Motor neuron (in vitro differentiated cells): Measurements from ENCODE around the gene TRMT2A. TPM values are rescaled to one million over a fixed set of nuclear protein-coding genes. Genes with fewer than 3 reads are reported as not detected.
A peak's percentile ranks its signal among the peaks of the same experiment; 100 is the strongest.

Experiments
- ATAC-seq, 8 experiments: fragments of 200-7000 bp; cut with Tn5 transposase; replicated peaks in 6 of 8; 2 replicates each; pipeline ENCODE4 v1.8.0; 2021; ENCODE audit warnings: mild to moderate bottlenecking in 8 of 8, moderate library complexity in 8 of 8
- H3K27ac ChIP-seq, 2 donors: fragments of 250-450 bp; sonication (Bioruptor Pico); 2 replicates each; pipeline ENCODE4 v1.9.0; 2021; ENCODE audit warnings: antibody characterized with exemption in 2 of 2, mild to moderate bottlenecking in 2 of 2, moderate library complexity in 1 of 2
- H3K4me1 ChIP-seq, 2 donors: fragments of 250-450 bp; sonication (Bioruptor Pico); replicated peaks in 1 of 2; 2 replicates each; pipeline ENCODE4 v1.6.1; 2021; ENCODE audit warnings: antibody characterized with exemption in 2 of 2, mild to moderate bottlenecking in 2 of 2, moderate library complexity in 1 of 2
- H3K4me3 ChIP-seq, 5 donors: fragments of 250-450 bp; sonication (Bioruptor Pico); 2 replicates each; pipeline ENCODE4 v1.9.0; 2021; ENCODE audit warnings: antibody characterized with exemption in 5 of 5, mild to moderate bottlenecking in 5 of 5, moderate library complexity in 4 of 5
- whole genome bisulfite sequencing, 10 experiments: fragments of 450-650 bp; shearing (Covaris generic); methylation state at CpG; one replicate each; pipeline ENCODE4 v1.0.0; 2022; 5-methylcytosine and 5-hydroxymethylcytosine counted together
- in situ Hi-C, 9 experiments: fragments of 400-800 bp; cut with MboI; loops; one replicate each; pipeline ENCODE4 v1.15.0; 2021; ENCODE audit warnings: low sequenced_read_pairs in 9 of 9, low pct_unique_long_range_greater_than_20kb in 2 of 9; ENCODE audit not compliant: unreplicated experiment in 9 of 9
- total RNA-seq, 8 experiments: library from RNA; unstranded; fragments of 300-600 nt; gene quantifications; 2 replicates each; pipeline versions ENCODE4 v1.2.3 to v1.2.4, GENCODE V29; 2022

TRMT2A gene
- total RNA-seq, 8 experiments from 2014 or later = 25.7 to 71.2 (median 50.0) TPM

GRCh38 chr22:20111689-20112622 is 5.1 kb downstream of the TRMT2A start:
- Histone ChIP-seq H3K27ac (peak overlapping the region in 1 of 2 donors; percentile 49), H3K4me3 (no peak overlapping the region), H3K4me1 (peaks cover 6 to 7% of the 10 kb centered on the region in 2 donors)
- 92 to 93% methylated on average over 3 to 4 of the region's 7 CpGs; no CpG with 5 or more reads in 8 of the 10 experiments for WGBS, 10 experiments
- in situ Hi-C loops = no loop called here
- ATAC-seq = peak in 2 of 8 experiments; percentile 2 to 5

DNA sequence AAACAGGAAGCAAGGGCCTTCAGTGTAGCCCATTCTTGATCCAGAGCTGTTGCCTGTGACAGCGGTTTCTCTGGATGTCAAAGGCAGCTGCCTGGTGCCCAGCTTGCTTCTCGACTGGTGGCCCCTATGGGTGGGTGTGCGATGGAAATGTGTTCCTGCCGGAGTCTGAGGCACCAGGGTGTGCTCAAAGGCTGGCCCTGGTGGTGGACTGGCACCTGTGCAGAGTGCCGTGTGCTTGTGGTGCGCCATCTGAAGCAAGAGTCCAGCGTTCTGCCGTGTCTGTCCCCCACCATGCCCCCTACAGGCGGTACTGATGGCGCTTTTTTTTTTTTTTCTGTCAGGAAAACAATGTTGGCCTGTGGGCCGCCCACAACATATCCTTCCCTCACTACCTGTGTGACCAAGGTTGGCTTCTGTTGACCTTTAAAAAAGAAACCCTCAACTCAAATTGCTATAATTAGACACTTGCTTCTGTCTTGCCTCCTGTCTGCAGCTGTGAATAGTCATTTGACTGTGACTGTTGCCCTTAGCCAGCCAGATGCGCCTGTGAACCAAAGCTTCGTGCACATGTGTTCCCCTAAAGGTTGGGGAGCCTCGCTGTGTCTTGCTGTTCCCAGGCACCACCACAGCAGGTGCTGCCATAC is 5.9 kb downstream of the TRMT2A start:
- WGBS, 10 experiments = 40 to 100% (median 88%) methylated on average over 1 to 8 of the region's 14 CpGs; no CpG with 5 or more reads in 3 of the 10 experiments
- H3K4me3 ChIP-seq = no peak overlapping the region
- peak in 7 of 8 experiments; percentile 3 to 49 (median 21) for ATAC-seq
- H3K27ac ChIP-seq = peak overlapping the region; percentile 49 to 52
- H3K4me1 ChIP-seq = peaks cover 5% of the 10 kb centered on the region in 2 donors
- in situ Hi-C loops = no loop called here

GRCh38 chr22:20110359-20110985 is 6.6 kb downstream of the TRMT2A start:
- H3K27ac ChIP-seq = peak overlapping the region; percentile 7 to 52
- peak in 1 of 8 experiments; percentile 3 for ATAC-seq
- no peaks in the 10 kb centered on the region for H3K4me1 ChIP-seq
- WGBS, 10 experiments = 80 to 100% (median 96%) methylated on average over 1 to 6 of the region's 9 CpGs
- in situ Hi-C loops = no loop called here
- H3K4me3 ChIP-seq = no peak overlapping the region

DNA sequence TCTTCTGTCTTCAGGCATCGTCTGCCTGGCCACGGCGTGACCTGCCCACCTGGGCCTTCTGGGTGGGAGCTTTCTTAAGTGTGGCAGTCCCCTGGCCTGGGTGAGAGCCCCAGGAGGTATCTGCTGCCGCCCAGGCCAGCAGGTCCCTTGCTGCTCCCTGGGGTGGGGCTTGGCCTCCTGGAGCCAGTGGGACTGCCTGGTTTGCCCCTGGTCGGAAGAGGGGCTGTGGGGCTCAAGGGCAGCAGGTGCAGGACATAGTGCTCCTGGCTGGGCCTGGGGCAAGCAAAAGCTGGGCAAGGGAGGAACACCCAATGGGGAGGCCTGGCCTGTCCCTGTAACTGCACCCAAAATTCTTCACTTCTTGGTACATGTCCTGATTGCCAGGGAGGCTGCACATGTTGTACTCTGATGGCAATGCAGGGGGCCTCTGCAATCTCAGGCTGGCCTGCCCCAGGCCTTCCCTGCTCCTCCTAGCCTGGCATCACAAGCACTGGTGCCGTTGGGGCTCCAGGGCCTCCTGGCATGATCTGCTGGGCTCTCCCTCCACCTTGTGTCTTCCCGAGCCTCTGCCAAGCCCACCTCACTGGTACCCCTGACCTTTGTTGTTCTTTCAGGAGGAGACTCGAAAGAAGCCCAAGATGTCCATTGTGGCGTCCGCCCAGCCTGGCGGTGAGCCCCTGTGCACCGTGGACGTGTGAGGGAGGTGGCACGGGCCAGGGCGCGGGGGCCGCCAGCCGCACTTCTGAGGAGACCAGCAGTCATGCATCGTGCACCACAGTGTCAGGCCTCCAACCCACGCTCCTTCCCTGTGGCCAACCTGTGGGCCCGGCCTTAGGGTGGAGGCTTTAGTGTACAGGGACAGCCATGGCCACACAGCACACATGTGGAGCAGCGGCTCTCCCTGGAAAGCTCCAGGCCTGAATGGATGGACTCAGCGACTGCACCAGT is 7.3 kb downstream of the TRMT2A start:
- Histone ChIP-seq H3K4me1 (no peaks in the 10 kb centered on the region), H3K4me3 (no peak overlapping the region), H3K27ac (peak overlapping the region; percentile 15 to 54)
- ATAC-seq = peak in 6 of 8 experiments; percentile 4 to 21 (median 10)
- WGBS, 10 experiments = 70 to 98% (median 85%) methylated on average over 1 to 9 of the region's 23 CpGs; no CpG with 5 or more reads in 6 of the 10 experiments
- in situ Hi-C loops = no loop called here

DNA sequence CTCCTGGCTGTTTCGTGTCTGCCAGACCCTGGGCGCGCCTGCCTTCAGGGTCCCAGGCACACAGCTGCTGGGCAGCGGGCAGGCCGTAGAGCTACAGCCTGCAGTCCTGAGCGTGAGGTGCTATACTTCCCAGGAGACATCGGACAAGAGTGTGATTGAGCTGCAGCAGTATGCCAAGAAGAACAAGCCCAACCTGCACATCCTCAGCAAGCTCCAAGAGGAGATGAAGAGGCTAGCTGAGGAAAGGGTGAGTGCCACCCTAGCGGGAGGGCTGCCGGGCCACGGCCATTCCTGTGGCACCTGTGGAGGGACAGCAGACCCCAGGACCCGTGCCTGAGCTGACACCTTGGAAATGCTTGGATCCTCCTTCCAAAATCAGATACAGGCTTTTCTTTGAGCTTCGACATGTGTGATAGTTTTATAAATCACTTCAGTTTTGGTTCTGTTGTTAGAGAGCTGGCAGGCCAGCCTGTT is 8.2 kb downstream of the TRMT2A start:
- no peak overlapping the region for H3K4me3 ChIP-seq
- 80 to 100% (median 87%) methylated on average over 1 to 3 of the region's 12 CpGs; no CpG with 5 or more reads in 7 of the 10 experiments for WGBS, 10 experiments
- no peak for ATAC-seq
- no peaks in the 10 kb centered on the region for H3K4me1 ChIP-seq
- in situ Hi-C loops = no loop called here
- peak overlapping the region in 1 of 2 donors; percentile 54 for H3K27ac ChIP-seq

- WGBS, 10 experiments = 58 to 88% (median 81%) methylated on average over 3 to 6 of the region's 13 CpGs; no CpG with 5 or more reads in 6 of the 10 experiments
Measured at GRCh38 chr22:20107951-20108756, 8.9 kb downstream of the TRMT2A start.

GRCh38 chr22:20107471-20107901 is 9.5 kb downstream of the TRMT2A start:
- in situ Hi-C loops = no loop called here
- ATAC-seq = no peak
- H3K4me3 ChIP-seq = no peak overlapping the region
- 83 to 100% (median 100%) methylated on average over 1 to 4 of the region's 7 CpGs; no CpG with 5 or more reads in 5 of the 10 experiments for WGBS, 10 experiments
- H3K27ac ChIP-seq = no peak overlapping the region
- no peaks in the 10 kb centered on the region for H3K4me1 ChIP-seq

More at GRCh38 chr22:20107951-20108756, 8.9 kb downstream of the TRMT2A start:
- peak in 6 of 8 experiments; percentile 5 to 50 (median 16) for ATAC-seq
- no peak overlapping the region for H3K4me3 ChIP-seq
- in situ Hi-C loops = no loop called here
- peak overlapping the region in 1 of 2 donors; percentile 37 for H3K27ac ChIP-seq
- no peaks in the 10 kb centered on the region for H3K4me1 ChIP-seq

DNA sequence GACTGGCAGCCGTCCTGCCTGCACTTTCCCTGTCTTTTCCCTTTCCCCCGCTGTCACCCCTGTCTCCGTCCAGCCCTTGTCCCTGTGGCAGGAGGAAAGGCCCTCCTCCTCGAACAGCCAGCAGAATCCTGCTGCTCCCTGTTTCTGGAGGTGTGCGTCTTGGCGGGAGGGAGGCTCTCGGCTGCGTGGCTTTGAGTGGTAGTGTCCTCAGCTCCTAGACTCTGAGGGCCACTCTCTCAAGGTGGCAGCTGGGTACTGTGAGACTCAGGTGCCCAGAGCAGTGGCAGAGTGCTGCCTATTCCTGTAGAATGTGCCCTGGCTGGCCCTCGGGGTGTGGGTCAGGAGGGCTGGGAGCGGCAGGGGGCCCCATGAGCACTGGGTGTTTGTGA is 10.2 kb downstream of the TRMT2A start:
- Histone ChIP-seq H3K4me1 (no peaks in the 10 kb centered on the region), H3K27ac (peak overlapping the region in 1 of 2 donors; percentile 9), H3K4me3 (no peak overlapping the region)
- in situ Hi-C loops = no loop called here
- WGBS, 10 experiments = 87 to 100% methylated on average over 1 to 3 of the region's 10 CpGs; no CpG with 5 or more reads in 8 of the 10 experiments
- no peak for ATAC-seq

DNA sequence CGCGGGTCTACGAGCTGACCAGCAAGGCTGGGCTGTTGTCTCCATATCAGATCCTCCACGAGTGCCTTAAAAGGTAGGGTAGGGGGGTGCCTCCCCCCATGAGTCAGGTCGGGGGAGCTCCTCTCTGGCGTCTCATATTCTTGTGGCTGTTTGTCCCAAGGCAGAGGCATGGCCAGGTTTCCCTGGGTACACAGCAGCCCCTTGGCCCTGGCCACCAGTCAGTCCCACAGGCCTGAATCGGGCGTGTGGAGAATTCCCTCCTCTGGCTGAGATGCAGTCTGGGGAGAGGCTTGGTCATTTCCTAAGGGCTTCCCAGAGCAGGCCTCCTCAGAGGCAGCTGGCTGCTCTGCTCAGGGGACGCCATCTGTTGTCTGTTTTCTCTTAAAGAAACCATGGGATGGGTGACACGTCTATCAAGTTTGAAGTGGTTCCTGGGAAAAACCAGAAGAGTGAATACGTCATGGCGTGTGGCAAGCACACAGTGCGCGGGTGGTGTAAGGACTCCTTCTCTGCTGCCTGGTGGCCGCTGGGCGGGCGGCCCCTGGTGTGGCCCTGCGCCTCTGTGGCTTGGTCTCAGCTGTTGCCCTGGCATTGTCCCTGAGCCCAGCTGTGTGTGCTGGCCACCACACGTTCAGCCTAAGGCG is 10.7 kb downstream of the TRMT2A start:
- Histone ChIP-seq H3K27ac (peak overlapping the region; percentile 5 to 9), H3K4me3 (no peak overlapping the region), H3K4me1 (no peaks in the 10 kb centered on the region)
- in situ Hi-C loops = no loop called here
- ATAC-seq = no peak
- 85 to 100% (median 91%) methylated on average over 1 to 10 of the region's 20 CpGs; no CpG with 5 or more reads in 4 of the 10 experiments for WGBS, 10 experiments

DNA sequence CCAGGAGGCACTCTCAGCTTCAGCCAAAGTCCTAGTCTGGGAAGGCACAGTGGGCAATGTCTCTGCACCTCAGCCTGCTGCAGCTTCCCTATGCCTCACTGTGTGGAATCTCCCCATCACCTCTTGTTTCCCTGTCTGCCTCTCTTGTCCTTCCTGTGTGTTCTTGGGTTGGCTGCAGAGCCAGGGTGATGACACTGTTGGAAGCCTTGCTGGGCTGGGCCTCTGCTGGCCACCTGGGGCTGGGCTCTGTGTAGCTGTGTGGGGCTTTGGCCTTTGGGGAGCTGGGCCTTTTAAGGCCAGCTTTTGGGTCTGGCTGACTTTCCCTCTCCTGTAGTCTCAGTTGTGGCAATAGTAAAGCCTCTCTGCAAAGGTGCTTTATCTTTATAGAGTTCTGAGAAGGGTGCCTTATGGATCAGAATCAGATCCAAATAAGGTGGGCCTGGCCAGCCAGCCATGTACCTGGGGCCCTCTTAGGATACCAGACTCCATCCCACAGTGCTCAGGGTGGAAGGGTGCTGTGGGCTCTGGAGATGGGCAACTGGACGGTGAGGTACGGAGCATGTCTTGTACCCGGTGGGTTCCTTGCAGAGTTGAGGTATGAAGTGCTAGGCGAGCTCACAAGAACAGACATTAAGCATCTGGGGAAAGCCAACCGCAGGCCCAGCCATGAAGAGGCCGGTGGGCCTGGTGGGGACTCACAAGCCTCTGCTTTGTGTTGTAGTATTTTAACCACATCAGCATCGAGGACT is 11.4 kb downstream of the TRMT2A start:
- WGBS, 10 experiments = 80 to 94% methylated on average over 3 to 6 of the region's 7 CpGs; no CpG with 5 or more reads in 8 of the 10 experiments
- peak overlapping the region; percentile 5 to 9 for H3K27ac ChIP-seq
- ATAC-seq = no peak

More for the DNA sequence above, 11.4 kb downstream of the TRMT2A start:
- in situ Hi-C loops = no loop called here
- Histone ChIP-seq H3K4me1 (no peaks in the 10 kb centered on the region), H3K4me3 (no peak overlapping the region)
